Uterus (tissue), 4 donors: ENCODE results near the gene ASPG. TPM values are rescaled to one million over a fixed set of nuclear protein-coding genes. Genes with fewer than 3 reads are reported as not detected.

Experiments used
- DNase-seq, 2 donors: peaks; one replicate each; pipeline ENCODE4 v3.0.0-alpha.2; 2019 to 2020
- H3K27ac ChIP-seq, 2 donors: fragments of 200-600 bp; sonication (generic); 1 replicate in 1 of 2; 2 replicates in 1 of 2; pipeline ENCODE4 v1.5.1; 2016 to 2018
- H3K27me3 ChIP-seq, 2 donors: fragments of 200-600 bp; sonication (generic); one replicate each; pipeline ENCODE4 v1.5.1; 2018 to 2019; ENCODE audit warnings: control low read depth in 1 of 2
- H3K36me3 ChIP-seq, 2 donors: fragments of 200-600 bp; sonication (generic); one replicate each; pipeline ENCODE4 v1.5.1; 2019; ENCODE audit warnings: control low read depth in 1 of 2
- H3K4me1 ChIP-seq, 2 donors: fragments of 200-600 bp; sonication (generic); one replicate each; pipeline ENCODE4 v1.5.1; 2018 to 2019; ENCODE audit warnings: control low read depth in 1 of 2
- H3K4me3 ChIP-seq, 2 donors: fragments of 200-600 bp; sonication (generic); 1 replicate in 1 of 2; 2 replicates in 1 of 2; pipeline ENCODE4 v1.5.1; 2018 to 2019; ENCODE audit warnings: mild to moderate bottlenecking in 1 of 2
- H3K9me3 ChIP-seq, 2 donors: fragments of 200-600 bp; sonication (generic); one replicate each; pipeline ENCODE4 v1.5.1; 2019; ENCODE audit warnings: control low read depth in 1 of 2
- CTCF ChIP-seq, 4 experiments: fragments of 200-600 bp in 2 of 4; fragments of 450-650 bp in 2 of 4; sonication (generic) in 2 of 4; IDR thresholded peaks; one replicate each; pipeline ENCODE4 v1.5.1; 2016 to 2019; ENCODE audit warnings: antibody characterized with exemption in 4 of 4, mild to moderate bottlenecking in 2 of 4, moderate library complexity in 1 of 4
- POLR2A ChIP-seq, 2 donors: fragments of 450-650 bp; IDR thresholded peaks; one replicate each; pipeline ENCODE4 v1.6.1; 2016; ENCODE audit warnings: antibody characterized with exemption in 2 of 2, mild to moderate bottlenecking in 1 of 2, moderate library complexity in 1 of 2
- intact Hi-C: fragments of 100-400 bp; cut with DNase I; formaldehyde crosslinking; loops from one replicate; pipeline ENCODE4 v1.15.1; 2023; ENCODE audit warnings: low total_unique reads
- total RNA-seq, 4 donors: library from RNA; depleted of rRNA in 3 of 4; stranded (reverse); fragments of >200 nt in 3 of 4; gene quantifications; one replicate each; pipeline versions ENCODE4 v1.1.0 to v1.2.4, GENCODE V29; 2014 to 2023
- donor health status: DM: yes; HTN: yes; CAD: no.

ASPG gene
- total RNA-seq, 4 donors from 2014 or later = 0.41 to 16.2 (median 0.51) TPM; not detected in 1

- TF ChIP-seq POLR2A (IDR thresholded peaks at IDR 0.05) = no peak
- TF ChIP-seq CTCF (IDR thresholded peaks at IDR 0.05) = no peak
- Histone ChIP-seq H3K4me3 (no peak overlapping the region), H3K27me3 (no peaks in the 10 kb centered on the region), H3K27ac (no peak overlapping the region), H3K9me3 (no peaks in the 10 kb centered on the region), H3K36me3 (no peaks in the 10 kb centered on the region), H3K4me1 (peaks cover 0 to 14% of the 10 kb centered on the region in 2 donors)
- intact Hi-C loops = no loop called here
- DNase-seq = no peak
These were observed 56.8 kb downstream of the ASPG start for GRCh38 chr14:104142136-104142945.

- Histone ChIP-seq H3K4me3 (no peak overlapping the region), H3K36me3 (no peaks in the 10 kb centered on the region), H3K27ac (no peak overlapping the region), H3K9me3 (no peaks in the 10 kb centered on the region), H3K4me1 (peaks cover 0 to 9% of the 10 kb centered on the region in 2 donors), H3K27me3 (no peaks in the 10 kb centered on the region)
- TF ChIP-seq CTCF (IDR thresholded peaks at IDR 0.05) = no peak
- no peak for TF ChIP-seq POLR2A (IDR thresholded peaks at IDR 0.05)
- intact Hi-C loops = no loop called here
- DNase-seq = no peak
These were observed 57.5 kb downstream of the ASPG start for GRCh38 chr14:104142946-104143470.

- peaks cover 0 to 1% of the 10 kb centered on the region in 2 donors for H3K4me1 ChIP-seq
- no peak for TF ChIP-seq POLR2A (IDR thresholded peaks at IDR 0.05)
- TF ChIP-seq CTCF (IDR thresholded peaks at IDR 0.05) = no peak
- intact Hi-C loops = no loop called here
- no peaks in the 10 kb centered on the region for H3K9me3 ChIP-seq
- no peaks in the 10 kb centered on the region for H3K27me3 ChIP-seq
- H3K27ac ChIP-seq = no peak overlapping the region
- DNase-seq = no peak
- H3K36me3 ChIP-seq = no peaks in the 10 kb centered on the region
- H3K4me3 ChIP-seq = no peak overlapping the region
These were observed 58.3 kb downstream of the ASPG start for GRCh38 chr14:104143521-104144452.

GRCh38 chr14:104144453-104144790 is 58.9 kb downstream of the ASPG start:
- Histone ChIP-seq H3K4me1 (no peaks in the 10 kb centered on the region), H3K36me3 (no peaks in the 10 kb centered on the region), H3K9me3 (no peaks in the 10 kb centered on the region), H3K4me3 (no peak overlapping the region), H3K27me3 (no peaks in the 10 kb centered on the region), H3K27ac (no peak overlapping the region)
- no peak for DNase-seq
- intact Hi-C loops = no loop called here
- TF ChIP-seq POLR2A (IDR thresholded peaks at IDR 0.05) = no peak
- TF ChIP-seq CTCF (IDR thresholded peaks at IDR 0.05) = no peak
